Adrenal gland (tissue), 12 donors: ENCODE measurements around the gene BIK. TPM values are rescaled to one million over a fixed set of nuclear protein-coding genes. Genes with fewer than 3 reads are reported as not detected.
A peak's percentile ranks its signal among the peaks of the same experiment; 100 is the strongest.

Experiments
- DNase-seq, 7 donors: peaks; one replicate each; pipeline ENCODE4 v3.0.0-alpha.2; 2019 to 2020
- H3K27ac ChIP-seq, 5 donors: fragments of 200-600 bp; sonication (generic) in 4 of 5; 1 replicate in 3 of 5; 2 replicates in 2 of 5; pipeline versions ENCODE4 v1.5.1 to v1.8.0; 2016 to 2020; ENCODE audit warnings: mild to moderate bottlenecking in 1 of 5
- H3K27me3 ChIP-seq: fragments of 200-600 bp; 2 replicates; pipeline ENCODE4 v1.8.0; 2021
- H3K36me3 ChIP-seq, 2 donors: fragments of 200-600 bp; replicated peaks in 1 of 2; 1 replicate in 1 of 2; 2 replicates in 1 of 2; pipeline versions ENCODE4 v1.5.1 to v1.8.0; 2018 to 2022
- H3K4me1 ChIP-seq, 2 donors: fragments of 200-600 bp; replicated peaks in 1 of 2; 1 replicate in 1 of 2; 2 replicates in 1 of 2; pipeline versions ENCODE4 v1.5.1 to v1.8.0; 2018 to 2021
- H3K4me3 ChIP-seq, 4 donors: fragments of 200-600 bp; sonication (generic) in 3 of 4; one replicate each; pipeline ENCODE4 v1.5.1; 2016 to 2018
- H3K9me3 ChIP-seq, 3 donors: fragments of 200-600 bp; sonication (generic) in 1 of 3; replicated peaks in 1 of 3; 1 replicate in 2 of 3; 2 replicates in 1 of 3; pipeline versions ENCODE4 v1.5.1 to v1.8.0; 2016 to 2021
- CTCF ChIP-seq, 6 experiments: fragments of 450-650 bp in 4 of 6; fragments of 200-600 bp in 2 of 6; sonication (generic) in 1 of 6; IDR thresholded peaks; 1 replicate in 5 of 6; 2 replicates in 1 of 6; pipeline versions ENCODE4 v1.5.1 to v1.8.0; 2016 to 2021; ENCODE audit warnings: antibody characterized with exemption in 6 of 6, mild to moderate bottlenecking in 2 of 6, moderate library complexity in 1 of 6
- POLR2A ChIP-seq, 2 donors: fragments of 450-650 bp; IDR thresholded peaks; one replicate each; pipeline ENCODE4 v1.6.1; 2017; ENCODE audit warnings: antibody characterized with exemption in 2 of 2, mild to moderate bottlenecking in 2 of 2, moderate library complexity in 1 of 2
- WGBS, 4 donors: extraction: QIAGEN DNeasy Blood & Tissue Kit in 2 of 4; methylation state at CpG; one replicate each; pipeline versions ENCODE4 v1.1.5 to v1.1.7; 2013 to 2017; 5-methylcytosine and 5-hydroxymethylcytosine counted together
- intact Hi-C, 2 donors: fragments of 100-400 bp; cut with DNase I; formaldehyde crosslinking; loops; one replicate each; pipeline versions ENCODE4 v1.14.1 to v1.15.0; 2022 to 2023
- polyA plus RNA-seq, 3 donors: library from polyadenylated mRNA; stranded (reverse); fragments of 200-250 nt in 2 of 3; fragments of 350-450 nt in 1 of 3; fragmentation: Illumina TruSeq in 1 of 3; extraction: RNeasy Lipid Tissue Mini Kit (QIAGEN cat#74804) in 1 of 3; gene quantifications; one replicate each; pipeline ENCODE4 v1.2.3, GENCODE V29; 2013 to 2014
- total RNA-seq, 9 donors: library from RNA; depleted of rRNA in 4 of 9; stranded (reverse); fragments of >200 nt in 4 of 9; fragments of 120-200 nt in 1 of 9; fragmentation: NEBNext Ultra II Directional in 1 of 9; extraction: Animal tissue kit (Norgen Biotek cat#: 25700) in 1 of 9; gene quantifications; one replicate each; pipeline versions ENCODE4 v1.1.0 to v1.2.4, GENCODE V29; 2013 to 2023
- donor health status: healthy with polysubstance abuse.
- donor health status: Bipolar disorder and iron deficiency.
- donor health status: DM: yes; HTN: yes; CAD: no.
- donor health status: DM: no; HTN: no; CAD: no.
- donor health status: DM: no; HTN: no; CAD: no.
- donor health status: DM: yes; HTN: yes; CAD: no.

BIK gene
- total and polyA plus RNA-seq, 12 donors, result 1.7 to 7.4 (median 3.0) TPM; not detected in 1

GRCh38 chr22:43081968-43082367 lies 28.6 kb upstream of the BIK start:
- Histone ChIP-seq H3K4me3 (no peak overlapping the region), H3K36me3 (no peaks in the 10 kb centered on the region), H3K4me1 (no peaks in the 10 kb centered on the region), H3K27ac (no peak overlapping the region), H3K9me3 (no peaks in the 10 kb centered on the region), H3K27me3 (no peaks in the 10 kb centered on the region)
- no peak for DNase-seq
- intact Hi-C loops, result loop anchor here in 1 of 2 donors (5.0 kb wide), 1 partner anchor 40 kb away; no protein-coding TSS in a partner anchor
- TF ChIP-seq CTCF (IDR thresholded peaks at IDR 0.05) (no peak), POLR2A (IDR thresholded peaks at IDR 0.05) (no peak)
- 78 to 91% (median 84%) methylated on average over 4 of the region's 4 CpGs for WGBS, 4 donors

GRCh38 chr22:43085658-43086606 lies 24.6 kb upstream of the BIK start:
- DNase-seq, result no peak
- peaks cover 0 to 12% of the 10 kb centered on the region in 2 donors for H3K4me1 ChIP-seq
- no peaks in the 10 kb centered on the region for H3K27me3 ChIP-seq
- WGBS, 4 donors, result 88 to 89% (median 89%) methylated on average over 19 of the region's 19 CpGs
- no peaks in the 10 kb centered on the region for H3K36me3 ChIP-seq
- intact Hi-C loops, result no loop called here
- no peak overlapping the region for H3K27ac ChIP-seq
- TF ChIP-seq POLR2A (IDR thresholded peaks at IDR 0.05) (no peak), CTCF (IDR thresholded peaks at IDR 0.05) (no peak)
- H3K9me3 ChIP-seq, result no peaks in the 10 kb centered on the region
- H3K4me3 ChIP-seq, result no peak overlapping the region

GRCh38 chr22:43088627-43088983 lies 21.9 kb upstream of the BIK start:
- WGBS, 4 donors, result 50 to 66% (median 57%) methylated on average over 9 of the region's 9 CpGs
- intact Hi-C loops, result no loop called here
- Histone ChIP-seq H3K36me3 (no peaks in the 10 kb centered on the region), H3K9me3 (no peaks in the 10 kb centered on the region), H3K4me3 (peak overlapping the region in 3 of 4 donors; percentile 25 to 91 (median 58)), H3K27me3 (no peaks in the 10 kb centered on the region), H3K4me1 (peaks cover 0 to 12% of the 10 kb centered on the region in 2 donors), H3K27ac (peak overlapping the region in 2 of 5 donors; percentile 19 to 61)
- DNase-seq, result no peak
- TF ChIP-seq POLR2A (IDR thresholded peaks at IDR 0.05) (no peak), CTCF (IDR thresholded peaks at IDR 0.05) (no peak)

GRCh38 chr22:43088984-43089717 lies 21.4 kb upstream of the BIK start, which contains the start of gene TTLL1:
TTLL1 (minus strand) TSS chr22:43089391; CDS start chr22:43075586, 13,805 bp downstream.
- peaks cover 0 to 12% of the 10 kb centered on the region in 2 donors for H3K4me1 ChIP-seq
- peak within 1 kb of the TSS in 3 of 4 donors; percentile 25 to 91 (median 58) for H3K4me3 ChIP-seq
- H3K27me3 ChIP-seq, result no peaks in the 10 kb centered on the region
- peak; percentile 87 to 94 (median 91) for DNase-seq
- 3 to 13% (median 5%) methylated on average over 18 to 64 of the region's 64 CpGs for WGBS, 4 donors
- peak within 1 kb of the TSS in 4 of 5 donors; percentile 18 to 86 (median 56) for H3K27ac ChIP-seq
- H3K36me3 ChIP-seq, result no peaks in the 10 kb centered on the region
- no peaks in the 10 kb centered on the region for H3K9me3 ChIP-seq
- TF ChIP-seq POLR2A (IDR thresholded peaks at IDR 0.05) (peak in 1 of 2 donors; percentile 59), CTCF (IDR thresholded peaks at IDR 0.05) (peak in 4 of 6 experiments; percentile 5 to 48 (median 30))
- intact Hi-C loops, result no loop called here
